H1 (cell line): ENCODE measurements around the gene MAP6D1.
"Not testable (repeated sequence)": the region's sequence is repeated elsewhere in the genome, so short reads cannot be mapped to it uniquely, and the experiment has no call there.

Experiments
- EGR1 ChIP-seq: IDR thresholded peaks from 2 replicates; pipeline ENCODE4 v1.6.1; 2011; ENCODE audit warnings: low read depth, low read length, borderline replicate concordance
- EZH2 ChIP-seq: fragments of 200-600 bp; sonication (generic); IDR thresholded peaks from 2 replicates; pipeline ENCODE4 v1.7.1; 2012; ENCODE audit warnings: low read depth, mild to moderate bottlenecking, moderate library complexity, low read length, inconsistent platforms; ENCODE audit not compliant: severe bottlenecking
- JUND ChIP-seq: IDR thresholded peaks from 2 replicates; pipeline ENCODE4 v1.6.1; 2011; ENCODE audit warnings: mild to moderate bottlenecking, improper control_type of control experiment, low read length
- KDM1A ChIP-seq: fragments of 200-600, 300-600 bp; sonication (generic); IDR thresholded peaks from 2 replicates; pipeline ENCODE4 v1.7.1; 2016; ENCODE audit warnings: mild to moderate bottlenecking, low read length, borderline replicate concordance
- POLR2A ChIP-seq, 2 experiments: IDR thresholded peaks; 1 replicate in 1 of 2; 2 replicates in 1 of 2; pipeline ENCODE4 v1.6.1; 2011; ENCODE audit warnings: low read depth in 2 of 2, low read length in 2 of 2, mild to moderate bottlenecking in 2 of 2; ENCODE audit errors: control extremely low read depth in 1 of 2
- POLR2AphosphoS5 ChIP-seq: IDR thresholded peaks from 2 replicates; pipeline ENCODE4 v1.6.1; 2011; ENCODE audit warnings: low read depth, low read length
- RFX5 ChIP-seq: IDR thresholded peaks from 2 replicates; pipeline ENCODE4 v1.6.1; 2011; ENCODE audit warnings: low read depth, low read length, improper control_type of control experiment, borderline replicate concordance
- RNF2 ChIP-seq: fragments of 200-900, 300-1000 bp; sonication (generic); IDR thresholded peaks from 2 replicates; pipeline ENCODE4 v1.7.1; 2016; ENCODE audit warnings: borderline replicate concordance, low read depth, mild to moderate bottlenecking, antibody characterized with exemption, low read length; ENCODE audit not compliant: poor library complexity, severe bottlenecking; ENCODE audit errors: missing control alignments
- RXRA ChIP-seq: IDR thresholded peaks from 2 replicates; pipeline ENCODE4 v1.6.1; 2011; ENCODE audit warnings: low read depth, mild to moderate bottlenecking, low read length, moderate library complexity; ENCODE audit not compliant: insufficient read depth
- SIX5 ChIP-seq: IDR thresholded peaks from 2 replicates; pipeline ENCODE4 v1.6.1; 2011; ENCODE audit warnings: mild to moderate bottlenecking, low read depth, low read length
- TAF1 ChIP-seq: IDR thresholded peaks from 2 replicates; pipeline ENCODE4 v1.6.1; 2011; ENCODE audit warnings: mild to moderate bottlenecking, low read depth, low read length
- TF ChIP-seq, protein P1 (sequence below), 3 experiments: IDR thresholded peaks; 1 replicate in 2 of 3; 2 replicates in 1 of 3; pipeline versions ENCODE4 v1.5.1 to v1.6.1; 2011; ENCODE audit warnings: low read length in 3 of 3, mild to moderate bottlenecking in 3 of 3, inconsistent platforms in 2 of 3, low read depth in 1 of 3, moderate library complexity in 1 of 3; ENCODE audit not compliant: insufficient read depth in 1 of 3; ENCODE audit errors: control extremely low read depth in 1 of 3
- TF ChIP-seq, protein P2 (sequence below): IDR thresholded peaks from 2 replicates; pipeline ENCODE4 v1.6.1; 2012; ENCODE audit warnings: low read length, inconsistent platforms

DNA sequence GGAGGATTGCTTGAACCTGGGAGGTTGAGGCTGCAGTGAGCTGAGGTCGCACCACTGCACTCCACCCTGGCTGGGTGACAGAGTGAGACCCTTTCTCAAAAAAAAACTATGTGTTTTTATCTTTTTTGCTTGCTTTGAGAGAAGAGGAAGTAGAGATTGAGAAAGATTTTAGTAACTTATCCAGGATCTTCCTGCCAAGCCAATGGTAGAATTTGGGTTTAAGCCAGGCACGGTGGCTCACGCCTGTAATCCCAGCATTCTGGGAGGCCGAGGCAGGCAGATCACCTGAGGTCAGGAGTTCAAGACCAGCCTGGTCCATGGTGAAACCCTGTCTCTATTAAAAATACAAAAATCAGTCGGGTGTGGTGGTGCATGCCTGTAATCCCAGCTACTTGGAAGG lies 48.9 kb downstream of the MAP6D1 start:
- TF ChIP-seq RNF2; RXRA; EGR1; SIX5; JUND; KDM1A; POLR2AphosphoS5; RFX5; EZH2; TAF1; POLR2A (IDR thresholded peaks at IDR 0.05; ENCODE audit: control extremely low read depth in 1 of 2, low read depth in 2 of 2, low read length in 2 of 2): not testable (repeated sequence)
- TF ChIP-seq, protein P1, sequence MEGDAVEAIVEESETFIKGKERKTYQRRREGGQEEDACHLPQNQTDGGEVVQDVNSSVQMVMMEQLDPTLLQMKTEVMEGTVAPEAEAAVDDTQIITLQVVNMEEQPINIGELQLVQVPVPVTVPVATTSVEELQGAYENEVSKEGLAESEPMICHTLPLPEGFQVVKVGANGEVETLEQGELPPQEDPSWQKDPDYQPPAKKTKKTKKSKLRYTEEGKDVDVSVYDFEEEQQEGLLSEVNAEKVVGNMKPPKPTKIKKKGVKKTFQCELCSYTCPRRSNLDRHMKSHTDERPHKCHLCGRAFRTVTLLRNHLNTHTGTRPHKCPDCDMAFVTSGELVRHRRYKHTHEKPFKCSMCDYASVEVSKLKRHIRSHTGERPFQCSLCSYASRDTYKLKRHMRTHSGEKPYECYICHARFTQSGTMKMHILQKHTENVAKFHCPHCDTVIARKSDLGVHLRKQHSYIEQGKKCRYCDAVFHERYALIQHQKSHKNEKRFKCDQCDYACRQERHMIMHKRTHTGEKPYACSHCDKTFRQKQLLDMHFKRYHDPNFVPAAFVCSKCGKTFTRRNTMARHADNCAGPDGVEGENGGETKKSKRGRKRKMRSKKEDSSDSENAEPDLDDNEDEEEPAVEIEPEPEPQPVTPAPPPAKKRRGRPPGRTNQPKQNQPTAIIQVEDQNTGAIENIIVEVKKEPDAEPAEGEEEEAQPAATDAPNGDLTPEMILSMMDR (IDR thresholded peaks at IDR 0.05; ENCODE audit: control extremely low read depth in 1 of 3, insufficient read depth in 1 of 3, low read depth in 1 of 3, low read length in 3 of 3) = not testable (repeated sequence)
- TF ChIP-seq, protein P2, sequence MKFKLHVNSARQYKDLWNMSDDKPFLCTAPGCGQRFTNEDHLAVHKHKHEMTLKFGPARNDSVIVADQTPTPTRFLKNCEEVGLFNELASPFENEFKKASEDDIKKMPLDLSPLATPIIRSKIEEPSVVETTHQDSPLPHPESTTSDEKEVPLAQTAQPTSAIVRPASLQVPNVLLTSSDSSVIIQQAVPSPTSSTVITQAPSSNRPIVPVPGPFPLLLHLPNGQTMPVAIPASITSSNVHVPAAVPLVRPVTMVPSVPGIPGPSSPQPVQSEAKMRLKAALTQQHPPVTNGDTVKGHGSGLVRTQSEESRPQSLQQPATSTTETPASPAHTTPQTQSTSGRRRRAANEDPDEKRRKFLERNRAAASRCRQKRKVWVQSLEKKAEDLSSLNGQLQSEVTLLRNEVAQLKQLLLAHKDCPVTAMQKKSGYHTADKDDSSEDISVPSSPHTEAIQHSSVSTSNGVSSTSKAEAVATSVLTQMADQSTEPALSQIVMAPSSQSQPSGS = not testable (repeated sequence)
